RWPE1 (cell line): ENCODE data around the gene RBM20.

Experiments
- CTCF ChIA-PET: fragments of 350-600 bp; sonication (Branson Sonifier 250); formaldehyde crosslinking; extraction: SDS; loops from one replicate; lab custom pipeline; 2021; lab: Yijun Ruan, JAX
- POLR2A ChIA-PET: fragments of 400-600 bp; formaldehyde crosslinking; extraction: SDS; loops from one replicate; lab custom pipeline; 2020; ENCODE audit warnings: antibody characterized with exemption; ENCODE audit not compliant: low non-redundant PET; lab: Yijun Ruan, JAX
- DNase-seq: peaks from one replicate; pipeline ENCODE4 v3.0.0; 2012; ENCODE audit warnings: low spot score
- H3K27ac ChIP-seq: fragments of 450-650 bp; 2 replicates; pipeline ENCODE4 v1.5.1; 2017
- TF ChIP-seq, protein P1 (sequence below): fragments of 450-650 bp; conservative IDR thresholded peaks from 2 replicates; pipeline ENCODE4 v1.5.1; 2017; ENCODE audit warnings: low read depth, mild to moderate bottlenecking

RBM20 gene

DNA sequence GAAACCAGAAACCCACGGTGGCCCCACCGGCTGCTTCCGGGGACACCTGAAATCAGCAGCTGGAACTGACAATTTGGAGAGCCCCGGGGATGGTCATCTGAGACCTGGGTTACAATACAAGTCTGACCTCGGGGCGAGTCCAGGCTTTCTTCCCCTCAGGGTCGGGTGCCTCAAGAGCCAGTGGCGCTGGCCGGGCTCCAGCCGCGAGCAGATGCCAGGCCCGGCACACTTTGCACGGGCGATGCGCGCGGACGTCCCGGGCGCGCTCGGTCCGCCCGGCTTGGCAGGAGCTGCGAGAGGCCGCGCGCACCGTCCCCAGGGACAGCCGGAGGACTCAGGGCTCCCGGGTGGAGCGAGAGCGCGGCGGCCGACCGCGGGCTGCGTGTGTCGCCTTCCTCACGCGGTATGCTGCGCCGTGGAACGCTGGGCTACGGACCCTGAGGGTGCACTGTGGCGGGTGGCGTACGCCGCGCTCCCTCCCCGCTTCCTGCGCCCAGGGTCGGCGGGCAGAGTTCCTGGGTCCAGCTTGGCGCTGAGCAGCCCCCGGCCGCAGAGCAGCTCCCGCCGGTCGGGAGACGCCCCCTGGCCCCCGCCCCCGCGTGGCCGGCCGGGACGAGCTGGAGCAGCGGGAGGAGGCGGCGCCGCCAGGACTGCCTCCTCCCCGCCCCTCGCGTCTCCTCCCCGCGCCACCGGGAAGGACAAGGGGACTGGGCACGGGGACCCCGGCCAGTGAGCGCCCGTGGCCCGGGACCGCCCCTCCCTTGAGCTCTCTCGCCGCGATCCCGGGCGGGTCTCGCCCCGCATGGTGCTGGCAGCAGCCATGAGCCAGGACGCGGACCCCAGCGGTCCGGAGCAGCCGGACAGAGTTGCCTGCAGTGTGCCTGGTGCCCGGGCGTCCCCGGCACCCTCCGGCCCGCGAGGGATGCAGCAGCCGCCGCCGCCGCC, at the start of gene RBM20:
RBM20 (plus strand) TSS at position 684 of the 945 bp plus-strand sequence; CDS start at position 803, 119 bp downstream.
- DNase-seq = no peak
- TF ChIP-seq, protein P1, sequence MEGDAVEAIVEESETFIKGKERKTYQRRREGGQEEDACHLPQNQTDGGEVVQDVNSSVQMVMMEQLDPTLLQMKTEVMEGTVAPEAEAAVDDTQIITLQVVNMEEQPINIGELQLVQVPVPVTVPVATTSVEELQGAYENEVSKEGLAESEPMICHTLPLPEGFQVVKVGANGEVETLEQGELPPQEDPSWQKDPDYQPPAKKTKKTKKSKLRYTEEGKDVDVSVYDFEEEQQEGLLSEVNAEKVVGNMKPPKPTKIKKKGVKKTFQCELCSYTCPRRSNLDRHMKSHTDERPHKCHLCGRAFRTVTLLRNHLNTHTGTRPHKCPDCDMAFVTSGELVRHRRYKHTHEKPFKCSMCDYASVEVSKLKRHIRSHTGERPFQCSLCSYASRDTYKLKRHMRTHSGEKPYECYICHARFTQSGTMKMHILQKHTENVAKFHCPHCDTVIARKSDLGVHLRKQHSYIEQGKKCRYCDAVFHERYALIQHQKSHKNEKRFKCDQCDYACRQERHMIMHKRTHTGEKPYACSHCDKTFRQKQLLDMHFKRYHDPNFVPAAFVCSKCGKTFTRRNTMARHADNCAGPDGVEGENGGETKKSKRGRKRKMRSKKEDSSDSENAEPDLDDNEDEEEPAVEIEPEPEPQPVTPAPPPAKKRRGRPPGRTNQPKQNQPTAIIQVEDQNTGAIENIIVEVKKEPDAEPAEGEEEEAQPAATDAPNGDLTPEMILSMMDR = no peak
- CTCF ChIA-PET = interaction anchor here (0.5 to 2.1 kb wide), 4 partner anchors 29 to 154 kb away, joined by 3 to 6 read pairs (median 3); no protein-coding TSS in a partner anchor
- H3K27ac ChIP-seq = no peak within 1 kb of the TSS
- POLR2A ChIA-PET = no interaction called here

DNA sequence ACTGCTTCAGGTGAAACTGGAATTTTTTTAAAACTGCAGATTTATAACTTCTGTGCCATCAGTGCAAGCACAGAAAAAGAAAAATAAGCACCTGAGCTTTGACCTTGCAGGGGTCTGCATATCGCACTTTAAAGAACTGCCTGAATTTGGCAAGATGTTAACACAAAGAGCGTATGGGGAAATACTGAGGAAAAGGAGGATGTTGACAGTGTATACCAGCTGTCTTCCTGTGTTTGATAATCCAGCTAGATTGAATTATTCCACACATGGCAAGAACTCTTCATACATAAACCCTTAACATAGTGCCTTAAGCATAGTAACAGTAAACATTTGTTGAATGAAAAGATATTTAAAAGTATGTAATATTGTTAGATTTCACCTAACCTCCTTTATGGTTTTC, 46.7 kb upstream of the RBM20 start:
- H3K27ac ChIP-seq = no peak overlapping the region
- TF ChIP-seq, protein P1 = no peak
- ChIA-PET CTCF (no interaction called here), POLR2A (no interaction called here)
- no peak for DNase-seq

DNA sequence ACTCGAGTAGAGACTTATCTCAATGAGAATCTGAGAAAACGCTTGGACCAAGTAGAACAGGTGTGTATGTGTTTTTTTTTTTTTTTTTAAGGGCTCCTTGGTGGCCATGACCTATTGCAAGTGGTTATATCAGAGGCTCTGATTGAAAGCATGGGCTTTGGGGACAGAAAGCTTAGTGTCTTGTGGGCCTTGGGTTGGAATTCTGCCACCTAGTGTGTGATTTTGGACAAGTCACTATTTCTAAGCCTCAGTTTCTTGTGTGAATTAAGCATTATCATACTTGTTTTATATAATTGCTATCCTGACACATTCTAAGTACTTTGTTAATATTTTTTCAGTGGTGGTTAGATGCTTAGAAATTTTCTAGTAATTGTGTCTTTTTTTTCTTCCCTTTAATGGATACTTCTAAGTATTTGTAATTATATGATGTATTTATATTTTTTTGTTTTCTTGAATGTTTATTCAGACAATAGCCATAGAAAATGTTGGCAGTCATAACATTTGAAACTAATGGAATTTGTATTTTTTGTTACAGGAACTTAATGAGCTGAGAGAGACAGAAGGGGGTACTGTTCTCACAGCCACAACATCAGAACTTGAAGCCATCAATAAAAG, 43.5 kb upstream of the RBM20 start:
- no peak overlapping the region for H3K27ac ChIP-seq
- TF ChIP-seq, protein P1 = peak; percentile 70
- ChIA-PET POLR2A (no interaction called here), CTCF (interaction anchor here (0.6 to 1.0 kb wide), 9 partner anchors 8 to 492 kb away, joined by 3 to 5 read pairs (median 3); no protein-coding TSS in a partner anchor)
- peak; percentile 23 for DNase-seq

DNA sequence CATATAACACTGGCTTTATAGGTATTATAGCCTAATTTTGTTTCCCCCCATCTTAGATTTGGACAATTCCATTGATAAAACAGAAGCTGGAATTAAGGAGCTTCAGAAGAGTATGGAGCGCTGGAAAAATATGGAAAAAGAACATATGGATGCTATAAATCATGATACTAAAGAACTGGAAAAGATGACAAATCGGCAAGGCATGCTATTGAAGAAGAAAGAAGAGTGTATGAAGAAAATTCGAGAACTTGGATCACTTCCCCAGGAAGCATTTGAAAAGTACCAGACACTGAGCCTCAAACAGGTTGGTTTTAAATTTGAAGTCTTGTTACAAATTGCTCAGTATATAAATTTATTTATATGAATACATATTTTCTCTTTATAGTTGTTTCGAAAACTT, 42.6 kb upstream of the RBM20 start:
- no peak overlapping the region for H3K27ac ChIP-seq
- ChIA-PET POLR2A (no interaction called here), CTCF (no interaction called here)
- no peak for DNase-seq
- TF ChIP-seq, protein P1 = no peak

DNA sequence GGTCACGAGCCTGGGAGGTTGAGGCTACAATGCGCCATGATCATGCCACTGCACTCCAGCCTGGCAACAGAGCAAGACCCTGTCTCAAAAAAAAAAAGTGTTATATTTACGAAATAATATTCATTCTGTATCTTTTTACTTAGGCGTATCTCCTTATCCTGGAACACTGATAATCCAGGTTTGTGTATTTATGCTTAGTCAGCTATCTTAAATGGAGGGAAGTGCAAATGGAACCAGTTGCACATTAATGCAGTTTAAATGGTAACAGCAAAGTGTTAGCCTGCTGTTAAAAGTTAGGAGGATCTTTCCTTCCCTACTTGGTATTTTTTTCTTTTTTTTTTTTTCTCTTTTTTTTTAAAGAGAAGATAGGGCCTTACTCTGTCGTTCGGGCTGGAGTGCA, 36.0 kb upstream of the RBM20 start:
- TF ChIP-seq, protein P1 = no peak
- no peak overlapping the region for H3K27ac ChIP-seq
- no peak for DNase-seq
- POLR2A ChIA-PET = no interaction called here
- CTCF ChIA-PET = interaction anchor here (0.5 to 4.6 kb wide), 7 partner anchors 17 to 698 kb away, joined by 3 to 47 read pairs (median 3); no protein-coding TSS in a partner anchor

DNA sequence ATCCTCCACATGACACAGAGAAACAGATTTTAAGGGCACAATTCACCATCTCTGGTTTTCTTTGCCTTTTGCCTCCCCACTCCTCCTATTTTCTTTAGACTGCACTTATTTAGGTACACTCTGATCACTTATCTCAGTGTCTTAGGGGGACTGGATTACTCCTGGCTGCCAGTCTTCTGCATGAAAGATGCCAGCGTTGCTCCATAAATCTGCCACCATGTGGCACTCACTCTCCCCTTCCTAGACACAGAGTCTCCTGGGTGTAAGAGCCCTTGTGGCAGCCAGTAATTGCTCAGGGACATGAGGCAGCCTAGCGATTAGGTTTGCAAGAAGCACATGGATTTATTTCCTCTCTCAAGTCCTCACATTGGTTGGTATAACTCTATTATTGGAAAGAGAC, 34.5 kb upstream of the RBM20 start:
- CTCF ChIA-PET = interaction anchor here (0.8 to 4.6 kb wide), 5 partner anchors 9 to 466 kb away, joined by 3 to 47 read pairs (median 4); no protein-coding TSS in a partner anchor
- TF ChIP-seq, protein P1 = no peak
- DNase-seq = no peak
- no peak overlapping the region for H3K27ac ChIP-seq
- POLR2A ChIA-PET = no interaction called here
